WERI-Rb-1 (cell line): Measurements from ENCODE around the gene ADAT3.

Experiments
- DNase-seq: peaks from one replicate; pipeline ENCODE4 v3.0.0-alpha.2; 2020
- H3K27ac ChIP-seq: fragments of 250-450 bp; sonication (Bioruptor Pico); 2 replicates; pipeline ENCODE4 v1.5.1; 2020; ENCODE audit warnings: mild to moderate bottlenecking, moderate library complexity
- H3K27me3 ChIP-seq: fragments of 250-450 bp; sonication (Bioruptor Pico); 2 replicates; pipeline ENCODE4 v1.5.1; 2021; ENCODE audit warnings: mild to moderate bottlenecking, low read depth, moderate library complexity; ENCODE audit not compliant: insufficient read depth, severe bottlenecking
- H3K36me3 ChIP-seq: fragments of 250-450 bp; sonication (Bioruptor Pico); 2 replicates; pipeline ENCODE4 v1.5.1; 2020; ENCODE audit warnings: mild to moderate bottlenecking, moderate library complexity
- H3K4me3 ChIP-seq: 2 replicates; pipeline ENCODE4 v1.5.1; 2011; ENCODE audit warnings: low read depth, mild to moderate bottlenecking, control low read depth, low read length
- H3K9me3 ChIP-seq: fragments of 250-450 bp; sonication (Bioruptor Pico); 2 replicates; pipeline ENCODE4 v1.5.1; 2021; ENCODE audit warnings: mild to moderate bottlenecking, moderate library complexity; ENCODE audit not compliant: severe bottlenecking
- CTCF ChIP-seq: IDR thresholded peaks from 2 replicates; pipeline ENCODE4 v1.5.1; 2011; ENCODE audit warnings: low read depth, mild to moderate bottlenecking, control low read depth, inconsistent platforms, low read length

The ADAT3 gene

GRCh38 chr19:1858412-1859081 is 46.7 kb upstream of the ADAT3 start:
- TF ChIP-seq CTCF = no peak
- Histone ChIP-seq H3K36me3 (peaks cover 7% of the 10 kb centered on the region), H3K9me3 (no peaks in the 10 kb centered on the region), H3K27me3 (no peaks in the 10 kb centered on the region), H3K27ac (peak overlapping the region; percentile 48), H3K4me3 (peak overlapping the region; percentile 20; the same call in 1 of the 2 replicates)
- no peak for DNase-seq

- peak overlapping the region; percentile 20 for H3K4me3 ChIP-seq
- TF ChIP-seq CTCF = peak; percentile 50
- DNase-seq = peak; percentile 87
- peak overlapping the region; percentile 48 for H3K27ac ChIP-seq
- peaks cover 2% of the 10 kb centered on the region for H3K36me3 ChIP-seq
- no peaks in the 10 kb centered on the region for H3K9me3 ChIP-seq
- H3K27me3 ChIP-seq = no peaks in the 10 kb centered on the region
Observed at GRCh38 chr19:1859331-1859781, 45.8 kb upstream of the ADAT3 start.

- peak; percentile 67 for DNase-seq
- TF ChIP-seq CTCF = no peak
- no peaks in the 10 kb centered on the region for H3K27me3 ChIP-seq
- peak overlapping the region; percentile 17; the same call in 1 of the 2 replicates for H3K4me3 ChIP-seq
- no peaks in the 10 kb centered on the region for H3K9me3 ChIP-seq
- peak overlapping the region; percentile 48 for H3K27ac ChIP-seq
- H3K36me3 ChIP-seq = no peaks in the 10 kb centered on the region
Observed at GRCh38 chr19:1860042-1860775, 45.0 kb upstream of the ADAT3 start.

- no peak for DNase-seq
- TF ChIP-seq CTCF = no peak
- Histone ChIP-seq H3K27ac (peak overlapping the region; percentile 20), H3K9me3 (peaks cover 2% of the 10 kb centered on the region), H3K4me3 (peak overlapping the region; percentile 74), H3K27me3 (no peaks in the 10 kb centered on the region), H3K36me3 (no peaks in the 10 kb centered on the region)
Observed at GRCh38 chr19:1860821-1861598, 44.2 kb upstream of the ADAT3 start.

GRCh38 chr19:1861599-1862031 is 43.6 kb upstream of the ADAT3 start:
- Histone ChIP-seq H3K9me3 (peaks cover 2% of the 10 kb centered on the region), H3K27ac (peak overlapping the region; percentile 20), H3K36me3 (no peaks in the 10 kb centered on the region), H3K27me3 (no peaks in the 10 kb centered on the region), H3K4me3 (peak overlapping the region; percentile 74)
- no peak for DNase-seq
- TF ChIP-seq CTCF = no peak
